Measurements from ENCODE around the gene FGF23. TPM values are rescaled to one million over a fixed set of nuclear protein-coding genes. Genes with fewer than 3 reads are reported as not detected.

FGF23 gene
- total RNA-seq, 6 experiments from 2014 or later: not detected

- H3K4me3 Mint-ChIP-seq: no peak overlapping the region
- H3K4me1 Mint-ChIP-seq (ENCODE audit: low read depth): no peaks in the 10 kb centered on the region
- H3K9me3 Mint-ChIP-seq: no peaks in the 10 kb centered on the region
- H3K27ac Mint-ChIP-seq: no peak overlapping the region
- H3K27me3 Mint-ChIP-seq (ENCODE audit: insufficient read depth): peaks cover 24% of the 10 kb centered on the region
- DNase-seq: no peak
- no peak for TF ChIP-seq CTCF (IDR thresholded peaks at IDR 0.05)
- no peaks in the 10 kb centered on the region for H3K36me3 Mint-ChIP-seq (ENCODE audit: low read depth)
These were observed 13.7 kb upstream of the FGF23 start for GRCh38 chr12:4393211-4393610.

GRCh38 chr12:4392223-4392742 lies 12.8 kb upstream of the FGF23 start:
- TF ChIP-seq CTCF (IDR thresholded peaks at IDR 0.05): no peak
- H3K9me3 Mint-ChIP-seq: no peaks in the 10 kb centered on the region
- H3K27ac Mint-ChIP-seq: no peak overlapping the region
- H3K4me3 Mint-ChIP-seq: no peak overlapping the region
- no peaks in the 10 kb centered on the region for H3K36me3 Mint-ChIP-seq (ENCODE audit: low read depth)
- H3K27me3 Mint-ChIP-seq (ENCODE audit: insufficient read depth): peaks cover 24% of the 10 kb centered on the region
- DNase-seq: no peak
- H3K4me1 Mint-ChIP-seq (ENCODE audit: low read depth): no peaks in the 10 kb centered on the region

- no peaks in the 10 kb centered on the region for H3K9me3 Mint-ChIP-seq
- no peak for TF ChIP-seq CTCF (IDR thresholded peaks at IDR 0.05)
- no peak for DNase-seq
- H3K4me3 Mint-ChIP-seq: no peak overlapping the region
- H3K36me3 Mint-ChIP-seq (ENCODE audit: low read depth): no peaks in the 10 kb centered on the region
- H3K4me1 Mint-ChIP-seq (ENCODE audit: low read depth): no peaks in the 10 kb centered on the region
- H3K27me3 Mint-ChIP-seq (ENCODE audit: insufficient read depth): peaks cover 28% of the 10 kb centered on the region
- H3K27ac Mint-ChIP-seq: no peak overlapping the region
These were observed 9.2 kb upstream of the FGF23 start for GRCh38 chr12:4388662-4389061.

GRCh38 chr12:4388032-4388431 lies 8.5 kb upstream of the FGF23 start:
- TF ChIP-seq CTCF (IDR thresholded peaks at IDR 0.05): no peak
- H3K9me3 Mint-ChIP-seq: no peaks in the 10 kb centered on the region

GRCh38 chr12:4387607-4388006 lies 8.1 kb upstream of the FGF23 start:
- H3K4me3 Mint-ChIP-seq: no peak overlapping the region
- H3K36me3 Mint-ChIP-seq (ENCODE audit: low read depth): no peaks in the 10 kb centered on the region
- no peak for TF ChIP-seq CTCF (IDR thresholded peaks at IDR 0.05)
- H3K27me3 Mint-ChIP-seq (ENCODE audit: insufficient read depth): peaks cover 20% of the 10 kb centered on the region
- H3K9me3 Mint-ChIP-seq: no peaks in the 10 kb centered on the region
- H3K27ac Mint-ChIP-seq: no peak overlapping the region
- no peak for DNase-seq
- H3K4me1 Mint-ChIP-seq (ENCODE audit: low read depth): no peaks in the 10 kb centered on the region

More at GRCh38 chr12:4388032-4388431, 8.5 kb upstream of the FGF23 start:
- Mint-ChIP-seq H3K4me1 (ENCODE audit: low read depth) (no peaks in the 10 kb centered on the region), H3K36me3 (ENCODE audit: low read depth) (no peaks in the 10 kb centered on the region), H3K4me3 (no peak overlapping the region), H3K27ac (no peak overlapping the region), H3K27me3 (ENCODE audit: insufficient read depth) (peaks cover 25% of the 10 kb centered on the region)
- no peak for DNase-seq

GRCh38 chr12:4386801-4387200 lies 7.3 kb upstream of the FGF23 start:
- no peak overlapping the region for H3K27ac Mint-ChIP-seq

More at GRCh38 chr12:4386801-4387200, 7.3 kb upstream of the FGF23 start:
- no peaks in the 10 kb centered on the region for H3K9me3 Mint-ChIP-seq
- H3K27me3 Mint-ChIP-seq (ENCODE audit: insufficient read depth): peaks cover 23% of the 10 kb centered on the region
- no peaks in the 10 kb centered on the region for H3K36me3 Mint-ChIP-seq (ENCODE audit: low read depth)
- TF ChIP-seq CTCF (IDR thresholded peaks at IDR 0.05): no peak
- H3K4me3 Mint-ChIP-seq: no peak overlapping the region
- H3K4me1 Mint-ChIP-seq (ENCODE audit: low read depth): no peaks in the 10 kb centered on the region
- no peak for DNase-seq

All from HFFc6 (cell line).